ENCODE data around the gene KIAA1958. TPM values are rescaled to one million over a fixed set of nuclear protein-coding genes. Genes with fewer than 3 reads are reported as not detected.

Gene KIAA1958
- total RNA-seq, 1 experiment from 2014 or later = 18.5 TPM

DNA sequence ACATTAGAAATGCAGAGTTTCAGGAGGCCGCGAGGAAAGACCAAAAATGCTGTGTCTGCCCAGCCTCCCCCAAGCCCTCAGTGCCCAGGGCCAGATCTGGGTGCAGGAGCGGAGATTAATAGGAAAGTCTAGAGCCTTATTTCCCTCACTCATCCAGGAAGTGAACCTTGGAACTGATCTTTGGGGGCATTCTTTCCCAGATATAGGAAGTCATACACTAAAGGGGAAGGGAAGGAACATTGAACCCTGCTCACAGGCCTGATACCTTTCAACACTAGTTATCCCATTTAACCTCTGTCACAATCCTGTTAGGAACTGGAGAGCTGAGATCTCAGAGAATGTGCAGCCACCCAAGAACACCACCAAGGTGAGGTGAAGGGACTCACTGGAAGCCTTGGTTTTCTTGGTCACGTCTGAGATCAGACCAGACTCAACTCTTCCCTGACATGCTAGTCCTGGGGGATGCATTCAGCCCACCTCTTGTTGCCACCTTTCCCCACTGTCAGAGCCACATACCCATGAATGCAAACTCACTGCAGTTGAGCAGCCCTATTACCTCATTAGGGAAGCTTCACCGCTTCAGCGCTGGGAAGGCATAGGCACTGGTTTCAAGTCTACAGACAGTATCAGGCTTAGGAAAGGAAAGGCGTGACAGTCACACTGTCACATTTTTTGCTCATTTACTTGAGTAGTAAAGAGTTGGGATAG is 95.0 kb downstream of the KIAA1958 start:
- H3K4me2 ChIP-seq (ENCODE audit: low read length) = no peak overlapping the region

More for the DNA sequence above, 95.0 kb downstream of the KIAA1958 start:
- Histone ChIP-seq H3K9me2 (ENCODE audit: insufficient read depth) (no peaks in the 10 kb centered on the region), H3K4me3 (replicated peaks in 1 of 2; ENCODE audit: low read depth in 1 of 2, low read length in 2 of 2) (no peak overlapping the region), H4K20me1 (ENCODE audit: insufficient read depth) (no peaks in the 10 kb centered on the region), H3K9ac (ENCODE audit: low read length) (no peak overlapping the region), H3K36me3 (ENCODE audit: control insufficient read depth in 1 of 2, insufficient read depth in 2 of 2, low read length in 2 of 2) (no peaks in the 10 kb centered on the region), H3K27me3 (ENCODE audit: insufficient read depth, low read length) (no peaks in the 10 kb centered on the region), H3K4me1 (ENCODE audit: control insufficient read depth in 1 of 2, insufficient read depth in 2 of 2, low read length in 2 of 2) (no peaks in the 10 kb centered on the region), H3K9me3 (ENCODE audit: control insufficient read depth in 1 of 2, insufficient read depth in 1 of 2, low read depth in 1 of 2, low read length in 2 of 2) (no peaks in the 10 kb centered on the region), H3K79me2 (ENCODE audit: insufficient read depth, low read length) (no peaks in the 10 kb centered on the region; the same call in 1 of the 2 replicates), H3K27ac (ENCODE audit: low read depth, low read length) (no peak overlapping the region), H2AFZ (ENCODE audit: low read depth, low read length, poor library complexity, severe bottlenecking) (no peak overlapping the region)
- no peak for DNase-seq (ENCODE audit: low read depth, low spot score)
- ATAC-seq = no peak
- TF ChIP-seq ELF1 (IDR thresholded peaks at IDR 0.05; ENCODE audit: borderline replicate concordance, low read depth) (no peak), ZFX (IDR thresholded peaks at IDR 0.05) (no peak), TCF7L2 (IDR thresholded peaks at IDR 0.05; ENCODE audit: borderline replicate concordance, extremely low read depth, insufficient read depth, insufficient read length) (no peak), EZH2 (IDR thresholded peaks at IDR 0.05) (no peak), ZNF274 (IDR thresholded peaks at IDR 0.05; ENCODE audit: low read depth, low read length) (no peak), CEBPB (IDR thresholded peaks at IDR 0.05; ENCODE audit: low read depth) (no peak), YY1 (IDR thresholded peaks at IDR 0.05; ENCODE audit: extremely low read depth, insufficient replicate concordance, low read depth, low read length) (no peak), POLR2AphosphoS5 (IDR thresholded peaks at IDR 0.05; ENCODE audit: low read depth, low read length) (no peak), EGR1 (IDR thresholded peaks at IDR 0.05; ENCODE audit: low read depth) (no peak), POLR2A (IDR thresholded peaks at IDR 0.05; ENCODE audit: borderline replicate concordance, extremely low read depth, insufficient read depth, insufficient read length) (no peak), SRF (IDR thresholded peaks at IDR 0.05; ENCODE audit: low read depth) (no peak)
- TF ChIP-seq, protein P1, sequence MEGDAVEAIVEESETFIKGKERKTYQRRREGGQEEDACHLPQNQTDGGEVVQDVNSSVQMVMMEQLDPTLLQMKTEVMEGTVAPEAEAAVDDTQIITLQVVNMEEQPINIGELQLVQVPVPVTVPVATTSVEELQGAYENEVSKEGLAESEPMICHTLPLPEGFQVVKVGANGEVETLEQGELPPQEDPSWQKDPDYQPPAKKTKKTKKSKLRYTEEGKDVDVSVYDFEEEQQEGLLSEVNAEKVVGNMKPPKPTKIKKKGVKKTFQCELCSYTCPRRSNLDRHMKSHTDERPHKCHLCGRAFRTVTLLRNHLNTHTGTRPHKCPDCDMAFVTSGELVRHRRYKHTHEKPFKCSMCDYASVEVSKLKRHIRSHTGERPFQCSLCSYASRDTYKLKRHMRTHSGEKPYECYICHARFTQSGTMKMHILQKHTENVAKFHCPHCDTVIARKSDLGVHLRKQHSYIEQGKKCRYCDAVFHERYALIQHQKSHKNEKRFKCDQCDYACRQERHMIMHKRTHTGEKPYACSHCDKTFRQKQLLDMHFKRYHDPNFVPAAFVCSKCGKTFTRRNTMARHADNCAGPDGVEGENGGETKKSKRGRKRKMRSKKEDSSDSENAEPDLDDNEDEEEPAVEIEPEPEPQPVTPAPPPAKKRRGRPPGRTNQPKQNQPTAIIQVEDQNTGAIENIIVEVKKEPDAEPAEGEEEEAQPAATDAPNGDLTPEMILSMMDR (IDR thresholded peaks at IDR 0.05 in 2 of 3, conservative IDR thresholded peaks at IDR 0.05 in 1 of 3; ENCODE audit: borderline replicate concordance in 1 of 3, insufficient read depth in 1 of 3, low read depth in 2 of 3, low read length in 2 of 3) = no peak
- TF ChIP-seq, protein P2, sequence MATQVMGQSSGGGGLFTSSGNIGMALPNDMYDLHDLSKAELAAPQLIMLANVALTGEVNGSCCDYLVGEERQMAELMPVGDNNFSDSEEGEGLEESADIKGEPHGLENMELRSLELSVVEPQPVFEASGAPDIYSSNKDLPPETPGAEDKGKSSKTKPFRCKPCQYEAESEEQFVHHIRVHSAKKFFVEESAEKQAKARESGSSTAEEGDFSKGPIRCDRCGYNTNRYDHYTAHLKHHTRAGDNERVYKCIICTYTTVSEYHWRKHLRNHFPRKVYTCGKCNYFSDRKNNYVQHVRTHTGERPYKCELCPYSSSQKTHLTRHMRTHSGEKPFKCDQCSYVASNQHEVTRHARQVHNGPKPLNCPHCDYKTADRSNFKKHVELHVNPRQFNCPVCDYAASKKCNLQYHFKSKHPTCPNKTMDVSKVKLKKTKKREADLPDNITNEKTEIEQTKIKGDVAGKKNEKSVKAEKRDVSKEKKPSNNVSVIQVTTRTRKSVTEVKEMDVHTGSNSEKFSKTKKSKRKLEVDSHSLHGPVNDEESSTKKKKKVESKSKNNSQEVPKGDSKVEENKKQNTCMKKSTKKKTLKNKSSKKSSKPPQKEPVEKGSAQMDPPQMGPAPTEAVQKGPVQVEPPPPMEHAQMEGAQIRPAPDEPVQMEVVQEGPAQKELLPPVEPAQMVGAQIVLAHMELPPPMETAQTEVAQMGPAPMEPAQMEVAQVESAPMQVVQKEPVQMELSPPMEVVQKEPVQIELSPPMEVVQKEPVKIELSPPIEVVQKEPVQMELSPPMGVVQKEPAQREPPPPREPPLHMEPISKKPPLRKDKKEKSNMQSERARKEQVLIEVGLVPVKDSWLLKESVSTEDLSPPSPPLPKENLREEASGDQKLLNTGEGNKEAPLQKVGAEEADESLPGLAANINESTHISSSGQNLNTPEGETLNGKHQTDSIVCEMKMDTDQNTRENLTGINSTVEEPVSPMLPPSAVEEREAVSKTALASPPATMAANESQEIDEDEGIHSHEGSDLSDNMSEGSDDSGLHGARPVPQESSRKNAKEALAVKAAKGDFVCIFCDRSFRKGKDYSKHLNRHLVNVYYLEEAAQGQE (IDR thresholded peaks at IDR 0.05; ENCODE audit: low read depth) = no peak
- ChIA-PET POLR2A (no interaction called here), CTCF (no interaction called here), RAD21 (ENCODE audit: low non-redundant PET in 1 of 2, low total read pairs in 2 of 2, uncharacterized antibody in 2 of 2, unreplicated experiment in 2 of 2) (no interaction called here)
- no TSS peak for BruUV-seq (replicated peaks)
- intact Hi-C loops (cut with micrococcal nuclease) = no loop called here

Measured in HCT116 (cell line).